Choroid plexus epithelial cell (primary cell): ENCODE data around the gene HSD17B2.

Experiments
- DNase-seq: peaks from one replicate; pipeline ENCODE4 v3.0.0-alpha.2; 2010; ENCODE audit warnings: low read depth
- H3K4me3 ChIP-seq: 2 replicates; pipeline ENCODE4 v1.5.1; 2011; ENCODE audit warnings: low read depth, mild to moderate bottlenecking, control low read depth, low read length, moderate library complexity
- TF ChIP-seq, protein P1 (sequence below): conservative IDR thresholded peaks from 2 replicates; pipeline ENCODE4 v1.5.1; 2011; ENCODE audit warnings: low read depth, mild to moderate bottlenecking, control low read depth, inconsistent platforms, low read length, moderate library complexity

Gene HSD17B2

DNA sequence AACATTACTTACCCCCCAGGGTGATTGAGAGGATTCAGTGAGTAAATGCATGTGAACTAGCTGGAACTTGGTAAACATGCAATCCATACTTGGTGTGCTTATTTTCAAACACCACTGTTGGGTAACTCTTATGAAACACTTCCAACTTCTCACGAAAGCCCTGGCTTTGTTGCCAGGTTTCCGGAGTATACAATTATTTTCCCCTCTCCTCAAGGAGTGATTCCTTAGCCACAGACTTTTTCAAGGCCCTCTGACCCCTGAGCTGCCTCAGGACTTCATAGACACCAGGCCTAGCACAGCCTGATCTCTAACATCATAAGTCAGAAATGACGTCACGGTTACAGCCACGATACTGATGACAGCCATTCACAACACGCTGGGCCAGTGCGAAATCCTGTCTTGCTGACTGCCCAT is 27.6 kb downstream of the HSD17B2 start:
- TF ChIP-seq, protein P1, sequence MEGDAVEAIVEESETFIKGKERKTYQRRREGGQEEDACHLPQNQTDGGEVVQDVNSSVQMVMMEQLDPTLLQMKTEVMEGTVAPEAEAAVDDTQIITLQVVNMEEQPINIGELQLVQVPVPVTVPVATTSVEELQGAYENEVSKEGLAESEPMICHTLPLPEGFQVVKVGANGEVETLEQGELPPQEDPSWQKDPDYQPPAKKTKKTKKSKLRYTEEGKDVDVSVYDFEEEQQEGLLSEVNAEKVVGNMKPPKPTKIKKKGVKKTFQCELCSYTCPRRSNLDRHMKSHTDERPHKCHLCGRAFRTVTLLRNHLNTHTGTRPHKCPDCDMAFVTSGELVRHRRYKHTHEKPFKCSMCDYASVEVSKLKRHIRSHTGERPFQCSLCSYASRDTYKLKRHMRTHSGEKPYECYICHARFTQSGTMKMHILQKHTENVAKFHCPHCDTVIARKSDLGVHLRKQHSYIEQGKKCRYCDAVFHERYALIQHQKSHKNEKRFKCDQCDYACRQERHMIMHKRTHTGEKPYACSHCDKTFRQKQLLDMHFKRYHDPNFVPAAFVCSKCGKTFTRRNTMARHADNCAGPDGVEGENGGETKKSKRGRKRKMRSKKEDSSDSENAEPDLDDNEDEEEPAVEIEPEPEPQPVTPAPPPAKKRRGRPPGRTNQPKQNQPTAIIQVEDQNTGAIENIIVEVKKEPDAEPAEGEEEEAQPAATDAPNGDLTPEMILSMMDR: no peak
- H3K4me3 ChIP-seq: no peak overlapping the region
- DNase-seq: peak; percentile 44

DNA sequence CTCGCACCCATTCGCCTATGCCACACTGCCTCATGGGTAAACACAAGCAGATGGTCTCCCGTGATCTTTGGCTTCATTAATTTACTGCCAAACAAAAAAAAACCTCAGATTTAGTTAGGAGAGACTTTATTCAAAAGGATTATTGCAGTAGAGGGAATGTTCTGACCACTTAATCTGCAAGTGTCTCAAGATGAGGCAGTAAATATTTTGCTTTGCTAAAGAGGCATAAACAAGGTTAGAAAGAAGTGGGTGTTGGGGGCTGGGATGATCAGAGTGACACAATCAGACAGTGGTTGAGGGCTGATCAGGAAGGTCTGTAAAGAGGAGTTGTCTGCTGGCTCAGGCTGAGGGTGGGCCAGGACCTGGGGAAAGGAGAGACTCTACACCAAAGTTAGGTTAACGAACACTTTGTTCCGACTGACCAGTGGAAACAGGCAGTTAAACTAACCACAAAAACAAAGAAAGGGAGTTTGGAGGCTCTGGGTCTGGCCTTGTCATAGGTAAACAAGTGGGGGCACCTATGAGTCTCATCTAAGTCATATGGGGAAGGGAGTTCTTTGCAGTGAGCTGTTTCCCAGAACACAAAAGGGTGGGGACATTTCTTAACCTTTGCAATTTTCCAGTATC is 28.5 kb downstream of the HSD17B2 start:
- no peak for DNase-seq
- TF ChIP-seq, protein P1: no peak
- H3K4me3 ChIP-seq: no peak overlapping the region

DNA sequence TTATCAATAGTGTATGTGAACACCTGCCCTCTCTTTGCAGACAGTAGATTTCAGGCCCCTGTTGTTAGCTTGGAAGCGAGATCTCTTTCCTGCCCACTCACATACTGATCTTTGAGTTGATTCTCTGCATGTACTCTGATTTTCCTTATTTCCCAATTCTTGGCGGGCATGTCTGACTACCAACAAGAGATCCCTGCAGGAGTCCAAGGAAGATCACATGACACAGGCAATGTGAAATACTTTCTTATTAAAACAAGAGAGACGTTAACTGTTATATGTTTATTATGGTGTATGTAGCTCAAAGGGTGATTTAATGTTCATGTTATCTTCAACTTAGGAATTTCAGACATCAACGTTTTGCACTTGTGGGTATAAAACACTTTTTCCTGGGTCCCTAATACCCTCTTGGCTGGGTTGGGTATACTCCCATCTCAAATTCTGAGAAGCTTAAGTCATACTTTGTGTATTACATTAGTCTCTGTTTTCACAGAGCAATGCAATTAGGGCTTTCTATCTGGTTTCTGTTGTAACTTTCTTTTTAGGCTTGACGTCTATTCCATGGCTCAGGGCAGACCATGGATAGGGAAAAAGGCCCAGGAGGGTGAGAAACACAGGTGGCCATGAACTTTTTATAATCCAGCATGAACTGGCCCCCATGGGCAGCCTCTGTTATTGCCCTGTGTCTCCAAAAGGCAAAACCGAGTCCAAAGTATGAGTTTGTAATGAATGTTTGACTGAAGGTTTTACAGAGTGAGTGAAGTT is 32.2 kb downstream of the HSD17B2 start:
- TF ChIP-seq, protein P1: no peak
- DNase-seq: peak; percentile 26
- H3K4me3 ChIP-seq: no peak overlapping the region

DNA sequence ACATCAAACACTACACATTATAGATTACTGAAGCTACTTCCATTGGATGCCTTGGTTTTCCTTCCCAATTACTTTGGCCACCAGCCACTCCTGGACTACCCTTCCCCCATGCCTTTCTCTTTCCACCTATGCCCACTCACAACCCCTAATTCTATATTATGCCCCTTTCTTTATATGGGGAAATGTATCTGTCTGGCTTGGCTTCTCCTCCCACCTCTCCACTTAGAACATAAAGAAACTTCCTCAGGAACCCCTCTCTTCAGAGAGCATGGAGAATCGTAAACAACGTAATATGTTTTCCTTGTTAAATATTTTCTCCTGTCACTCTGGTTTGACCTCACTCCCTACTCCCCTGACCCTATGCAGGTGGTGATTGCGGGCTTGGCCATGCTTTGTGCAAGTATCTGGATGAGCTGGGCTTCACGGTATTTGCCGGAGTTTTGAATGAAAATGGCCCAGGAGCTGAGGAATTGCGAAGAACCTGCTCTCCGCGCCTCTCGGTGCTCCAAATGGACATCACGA is 32.8 kb downstream of the HSD17B2 start:
- TF ChIP-seq, protein P1: no peak
- no peak for DNase-seq
- H3K4me3 ChIP-seq: no peak overlapping the region

DNA sequence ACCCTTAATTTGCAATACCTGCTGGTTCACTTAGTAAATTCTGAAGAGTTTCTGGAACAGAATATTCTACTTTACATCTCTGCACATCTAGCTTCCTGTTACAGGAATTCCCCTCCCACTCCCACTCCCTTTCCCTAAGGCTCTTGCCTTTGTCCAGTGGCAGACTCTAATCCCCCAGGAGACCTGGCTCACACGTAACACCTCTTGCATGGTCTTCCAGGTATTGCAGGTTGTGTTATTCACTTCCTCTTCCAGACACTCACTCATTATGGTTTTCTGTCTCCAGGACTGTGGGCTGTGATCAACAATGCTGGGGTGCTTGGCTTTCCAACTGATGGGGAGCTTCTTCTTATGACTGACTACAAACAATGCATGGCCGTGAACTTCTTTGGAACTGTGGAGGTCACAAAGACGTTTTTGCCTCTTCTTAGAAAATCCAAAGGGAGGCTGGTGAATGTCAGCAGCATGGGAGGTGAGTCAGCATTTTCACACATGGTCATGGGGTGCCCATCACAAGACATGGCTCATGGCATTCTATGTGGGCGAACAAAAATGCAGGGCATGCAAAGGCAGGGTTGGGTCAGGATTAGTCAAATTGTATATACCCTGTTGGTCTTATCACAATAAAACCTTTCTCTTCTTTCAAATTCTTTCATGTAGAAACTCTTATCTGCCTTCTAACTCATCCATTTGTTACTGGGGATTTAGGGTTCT is 35.8 kb downstream of the HSD17B2 start:
- no peak overlapping the region for H3K4me3 ChIP-seq
- TF ChIP-seq, protein P1: no peak
- DNase-seq: peak; percentile 49

DNA sequence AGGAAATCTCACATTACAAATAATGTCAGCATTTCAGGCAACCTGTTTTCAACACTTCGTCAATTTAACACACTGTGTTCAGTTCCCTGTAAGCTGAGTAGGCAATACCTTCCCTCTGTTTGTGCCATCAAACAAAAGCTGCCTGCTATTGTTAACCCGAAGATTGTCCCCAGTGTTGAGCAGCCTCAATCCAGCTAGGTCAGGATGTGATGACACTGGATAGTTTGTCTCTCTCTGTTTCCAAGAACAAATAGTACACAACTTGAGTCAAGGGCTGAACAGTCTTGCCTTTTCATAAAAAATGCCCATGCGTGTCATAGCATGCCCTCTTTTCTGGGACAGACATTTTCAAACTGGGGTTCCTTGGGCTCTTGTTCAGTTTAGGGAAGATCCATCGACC is 36.4 kb downstream of the HSD17B2 start:
- DNase-seq: no peak
- H3K4me3 ChIP-seq: no peak overlapping the region
- TF ChIP-seq, protein P1: no peak
